ENCODE results near the gene MEX3C.

Gene MEX3C

GRCh38 chr18:51192696-51193095, 4.8 kb downstream of the MEX3C start:
- TF ChIP-seq SIN3A (IDR thresholded peaks at IDR 0.05; ENCODE audit: borderline replicate concordance, insufficient read depth, low read length): no peak
- TF ChIP-seq FOXP2 (optimal IDR thresholded peaks at IDR 0.05; ENCODE audit: borderline replicate concordance, extremely low read depth, extremely low read length, insufficient read depth): no peak
- TF ChIP-seq REST (IDR thresholded peaks at IDR 0.05; ENCODE audit: insufficient read depth in 1 of 2, low read depth in 2 of 2, low read length in 2 of 2): no peak
- no peak for TF ChIP-seq TAF1 (IDR thresholded peaks at IDR 0.05; ENCODE audit: borderline replicate concordance, insufficient read depth, low read length)

GRCh38 chr18:51192026-51192425, 5.5 kb downstream of the MEX3C start:
- TF ChIP-seq REST (IDR thresholded peaks at IDR 0.05; ENCODE audit: insufficient read depth in 1 of 2, low read depth in 2 of 2, low read length in 2 of 2): no peak
- TF ChIP-seq FOXP2 (optimal IDR thresholded peaks at IDR 0.05; ENCODE audit: borderline replicate concordance, extremely low read depth, extremely low read length, insufficient read depth): no peak
- no peak for TF ChIP-seq POLR2AphosphoS5 (IDR thresholded peaks at IDR 0.05; ENCODE audit: low read depth, low read length)
- TF ChIP-seq TAF1 (IDR thresholded peaks at IDR 0.05; ENCODE audit: borderline replicate concordance, insufficient read depth, low read length): no peak
- no peak for TF ChIP-seq SIN3A (IDR thresholded peaks at IDR 0.05; ENCODE audit: borderline replicate concordance, insufficient read depth, low read length)

- no peak for TF ChIP-seq TAF1 (IDR thresholded peaks at IDR 0.05; ENCODE audit: borderline replicate concordance, insufficient read depth, low read length)
- TF ChIP-seq REST (IDR thresholded peaks at IDR 0.05; ENCODE audit: insufficient read depth in 1 of 2, low read depth in 2 of 2, low read length in 2 of 2): no peak
- TF ChIP-seq POLR2AphosphoS5 (IDR thresholded peaks at IDR 0.05; ENCODE audit: low read depth, low read length): no peak
- TF ChIP-seq FOXP2 (optimal IDR thresholded peaks at IDR 0.05; ENCODE audit: borderline replicate concordance, extremely low read depth, extremely low read length, insufficient read depth): no peak
- TF ChIP-seq SIN3A (IDR thresholded peaks at IDR 0.05; ENCODE audit: borderline replicate concordance, insufficient read depth, low read length): no peak
Observed at GRCh38 chr18:51191128-51191717, 6.3 kb downstream of the MEX3C start.

DNA sequence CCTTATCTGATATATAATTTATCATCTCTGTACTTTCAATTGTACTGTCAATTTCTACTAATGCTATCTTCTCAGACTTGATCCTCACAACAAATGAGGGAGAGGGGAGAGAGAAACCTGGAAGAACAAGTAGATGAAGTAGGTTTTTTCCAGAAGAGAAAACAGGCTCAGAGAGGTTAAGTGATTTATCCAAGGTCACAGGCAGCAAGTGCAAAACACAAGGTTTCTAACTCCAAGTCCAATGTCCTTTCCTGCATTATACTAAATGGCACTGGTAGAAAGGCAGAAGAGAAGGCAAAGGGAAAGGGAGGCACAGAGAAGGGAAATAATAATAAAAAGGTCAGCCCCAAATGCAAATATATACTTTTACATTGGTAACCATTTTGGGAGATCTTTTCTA, 7.5 kb downstream of the MEX3C start:
- TF ChIP-seq POLR2AphosphoS5 (IDR thresholded peaks at IDR 0.05; ENCODE audit: low read depth, low read length): no peak
- TF ChIP-seq TAF1 (IDR thresholded peaks at IDR 0.05; ENCODE audit: borderline replicate concordance, insufficient read depth, low read length): no peak
- no peak for TF ChIP-seq FOXP2 (optimal IDR thresholded peaks at IDR 0.05; ENCODE audit: borderline replicate concordance, extremely low read depth, extremely low read length, insufficient read depth)

DNA sequence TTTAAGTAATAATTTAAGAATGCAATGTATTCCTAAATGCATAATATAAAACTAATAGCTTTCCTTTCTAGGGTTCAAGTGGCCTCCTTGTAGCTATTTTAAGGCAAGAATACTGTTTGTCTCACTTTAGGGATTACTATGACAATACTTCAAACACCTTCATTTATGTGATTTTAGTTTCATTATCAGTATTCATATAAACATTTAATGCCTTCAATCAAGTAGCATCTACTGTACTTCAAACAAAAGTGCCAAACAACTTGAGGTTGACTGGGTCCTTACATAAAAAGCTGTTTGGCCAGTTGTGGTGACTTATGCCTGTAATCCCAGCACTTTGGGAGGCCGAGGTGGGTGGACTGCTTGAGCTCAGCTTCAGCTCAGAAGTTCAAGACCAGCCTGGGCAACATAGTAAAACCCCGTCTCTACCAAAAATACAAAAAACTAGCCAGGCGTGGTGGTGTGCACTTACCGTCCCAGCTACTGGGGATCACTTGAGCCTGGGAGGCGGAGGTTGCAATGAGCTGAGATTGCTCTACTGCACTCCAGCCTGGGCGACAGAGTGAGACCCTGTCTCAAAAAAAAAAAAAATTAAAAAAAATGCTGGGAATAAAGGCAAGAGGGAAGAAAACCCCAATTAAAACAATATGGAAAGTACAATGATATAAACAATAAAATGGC, 9.3 kb downstream of the MEX3C start:
- no peak for TF ChIP-seq POLR2AphosphoS5 (IDR thresholded peaks at IDR 0.05; ENCODE audit: low read depth, low read length)
- no peak for TF ChIP-seq FOXP2 (optimal IDR thresholded peaks at IDR 0.05; ENCODE audit: borderline replicate concordance, extremely low read depth, extremely low read length, insufficient read depth)
- TF ChIP-seq TAF1 (IDR thresholded peaks at IDR 0.05; ENCODE audit: borderline replicate concordance, insufficient read depth, low read length): no peak
- no peak for TF ChIP-seq SIN3A (IDR thresholded peaks at IDR 0.05; ENCODE audit: borderline replicate concordance, insufficient read depth, low read length)
- no peak for TF ChIP-seq REST (IDR thresholded peaks at IDR 0.05; ENCODE audit: insufficient read depth in 1 of 2, low read depth in 2 of 2, low read length in 2 of 2)
